Stomach (tissue), 9 donors: ENCODE results near the gene UBR2. TPM values are rescaled to one million over a fixed set of nuclear protein-coding genes. Genes with fewer than 3 reads are reported as not detected.
"Not testable (repeated sequence)": the region's sequence is repeated elsewhere in the genome, so short reads cannot be mapped to it uniquely, and the experiment has no call there.

ENCODE experiments used
- DNase-seq, 2 donors: peaks; one replicate each; pipeline versions ENCODE4 v3.0.0 to v3.0.0-alpha.2; 2013 to 2019
- H3K27ac ChIP-seq, 5 donors: fragments of 200-600 bp in 4 of 5; sonication (generic) in 4 of 5; one replicate each; pipeline ENCODE4 v1.5.1; 2013 to 2019; ENCODE audit warnings: mild to moderate bottlenecking in 1 of 5, moderate library complexity in 1 of 5
- H3K27me3 ChIP-seq, 3 donors: fragments of 200-600 bp; sonication (generic); one replicate each; pipeline ENCODE4 v1.5.1; 2017 to 2019; ENCODE audit warnings: mixed run types in 1 of 3
- H3K36me3 ChIP-seq, 4 donors: fragments of 200-600 bp; sonication (generic); 1 replicate in 3 of 4; 2 replicates in 1 of 4; pipeline ENCODE4 v1.5.1; 2016 to 2019
- H3K4me1 ChIP-seq, 4 donors: fragments of 200-600 bp; sonication (generic); one replicate each; pipeline ENCODE4 v1.5.1; 2016 to 2019
- H3K4me3 ChIP-seq, 4 donors: fragments of 200-600 bp; sonication (generic) in 3 of 4; one replicate each; pipeline ENCODE4 v1.5.1; 2016 to 2019; ENCODE audit warnings: mild to moderate bottlenecking in 1 of 4
- H3K9me3 ChIP-seq, 4 donors: fragments of 200-600 bp; sonication (generic); one replicate each; pipeline ENCODE4 v1.5.1; 2016 to 2019
- CTCF ChIP-seq, 7 experiments: fragments of 450-650 bp in 4 of 7; fragments of 200-600 bp in 3 of 7; sonication (generic) in 3 of 7; IDR thresholded peaks; one replicate each; pipeline ENCODE4 v1.5.1; 2016 to 2019; ENCODE audit warnings: antibody characterized with exemption in 7 of 7, control low read depth in 2 of 7, mild to moderate bottlenecking in 1 of 7
- EP300 ChIP-seq: sonication (generic); formaldehyde crosslinking; IDR thresholded peaks from one replicate; pipeline ENCODE4 v1.6.1; 2017; ENCODE audit warnings: antibody characterized with exemption
- POLR2A ChIP-seq, 4 donors: fragments of 450-650 bp; IDR thresholded peaks; one replicate each; pipeline ENCODE4 v1.6.1; 2016; ENCODE audit warnings: antibody characterized with exemption in 4 of 4, control low read depth in 2 of 4, mild to moderate bottlenecking in 1 of 4, moderate library complexity in 1 of 4
- POLR2AphosphoS5 ChIP-seq, 3 donors: sonication (generic); formaldehyde crosslinking; IDR thresholded peaks; one replicate each; pipeline ENCODE4 v1.6.1; 2016; ENCODE audit warnings: antibody characterized with exemption in 3 of 3
- WGBS, 5 donors: extraction: QIAGEN DNeasy Blood & Tissue Kit in 3 of 5; methylation state at CpG; one replicate each; pipeline versions ENCODE4 v1.1.5 to v1.1.7; 2013 to 2018; 5-methylcytosine and 5-hydroxymethylcytosine counted together
- intact Hi-C: fragments of 100-400 bp; cut with DNase I; formaldehyde crosslinking; loops from one replicate; pipeline ENCODE4 v1.15.1; 2023; ENCODE audit warnings: low total_unique reads
- polyA plus RNA-seq, 3 donors: library from polyadenylated mRNA; stranded (reverse); fragments of 200-250 nt; gene quantifications; one replicate each; pipeline ENCODE4 v1.2.3, GENCODE V29; 2013
- total RNA-seq, 5 donors: library from RNA; depleted of rRNA; stranded (reverse); fragments of >200 nt; gene quantifications; one replicate each; pipeline versions ENCODE4 v1.1.0 to v1.2.3, GENCODE V29; 2014 to 2016
- donor health status: healthy with polysubstance abuse.
- donor health status: Bipolar disorder and iron deficiency.
- donor health status: healthy.

Gene UBR2
- total and polyA plus RNA-seq, 8 donors, result 5.1 to 57.1 (median 19.8) TPM

- no peaks in the 10 kb centered on the region for H3K9me3 ChIP-seq
- DNase-seq, result peak in 1 of 2 donors; percentile 71
- peaks cover 0 to 8% (median 0%) of the 10 kb centered on the region in 4 donors for H3K4me1 ChIP-seq
- no peak overlapping the region for H3K27ac ChIP-seq
- no peak for TF ChIP-seq CTCF (IDR thresholded peaks at IDR 0.05)
- no peak for TF ChIP-seq POLR2A (IDR thresholded peaks at IDR 0.05)
- no peak for TF ChIP-seq POLR2AphosphoS5 (IDR thresholded peaks at IDR 0.05)
- TF ChIP-seq EP300, result no peak
- peaks cover 0 to 3% (median 0%) of the 10 kb centered on the region in 3 donors for H3K27me3 ChIP-seq
- intact Hi-C loops, result no loop called here
- 76 to 90% (median 86%) methylated on average over 4 of the region's 4 CpGs for WGBS, 5 donors
- H3K36me3 ChIP-seq, result no peaks in the 10 kb centered on the region
- no peak overlapping the region for H3K4me3 ChIP-seq
Observed at GRCh38 chr6:42556462-42556861, 7.4 kb upstream of the UBR2 start.

GRCh38 chr6:42559276-42559675 lies 4.6 kb upstream of the UBR2 start:
- intact Hi-C loops, H3K27me3 ChIP-seq, H3K4me3 ChIP-seq, H3K27ac ChIP-seq, H3K36me3 ChIP-seq, DNase-seq, H3K4me1 ChIP-seq, H3K9me3 ChIP-seq: not testable (repeated sequence)
- 78 to 88% (median 86%) methylated on average over 6 of the region's 6 CpGs for WGBS, 5 donors

- no peak overlapping the region for H3K27ac ChIP-seq
- H3K4me1 ChIP-seq, result peaks cover 2 to 28% (median 17%) of the 10 kb centered on the region in 4 donors
- no peaks in the 10 kb centered on the region for H3K27me3 ChIP-seq
- intact Hi-C loops, result no loop called here
- H3K36me3 ChIP-seq, result no peaks in the 10 kb centered on the region
- H3K9me3 ChIP-seq, result no peaks in the 10 kb centered on the region
- no peak for TF ChIP-seq EP300
- no peak for TF ChIP-seq POLR2AphosphoS5 (IDR thresholded peaks at IDR 0.05)
- TF ChIP-seq POLR2A (IDR thresholded peaks at IDR 0.05), result no peak
- TF ChIP-seq CTCF (IDR thresholded peaks at IDR 0.05), result no peak
- no peak for DNase-seq
- H3K4me3 ChIP-seq, result no peak overlapping the region
- 58 to 90% (median 67%) methylated on average over 3 of the region's 3 CpGs for WGBS, 5 donors
Observed at GRCh38 chr6:42561986-42562385, 1.8 kb upstream of the UBR2 start.

GRCh38 chr6:42562788-42563405 lies 932 bp upstream of the UBR2 start:
- no peak for DNase-seq
- Histone ChIP-seq H3K4me3 (no peak overlapping the region), H3K36me3 (no peaks in the 10 kb centered on the region), H3K27ac (no peak overlapping the region), H3K9me3 (no peaks in the 10 kb centered on the region), H3K27me3 (no peaks in the 10 kb centered on the region), H3K4me1 (peaks cover 8 to 38% (median 25%) of the 10 kb centered on the region in 4 donors)
- intact Hi-C loops, result no loop called here
- TF ChIP-seq EP300 (no peak), CTCF (IDR thresholded peaks at IDR 0.05) (no peak), POLR2AphosphoS5 (IDR thresholded peaks at IDR 0.05) (no peak), POLR2A (IDR thresholded peaks at IDR 0.05) (no peak)
- WGBS, 5 donors, result 51 to 63% (median 57%) methylated on average over 6 of the region's 6 CpGs

GRCh38 chr6:42564506-42564825 lies 637 bp downstream of the UBR2 start:
- no peaks in the 10 kb centered on the region for H3K9me3 ChIP-seq
- peak in 1 of 2 donors; percentile 55 for DNase-seq
- no peaks in the 10 kb centered on the region for H3K36me3 ChIP-seq
- H3K27ac ChIP-seq, result peak overlapping the region; percentile 95 to 99 (median 98)
- intact Hi-C loops, result no loop called here
- WGBS, 5 donors, result 0 to 1% (median 0%) methylated on average over 11 of the region's 11 CpGs
- peaks cover 15 to 53% (median 34%) of the 10 kb centered on the region in 4 donors for H3K4me1 ChIP-seq
- H3K4me3 ChIP-seq, result peak overlapping the region; percentile 90 to 94 (median 93)
- H3K27me3 ChIP-seq, result no peaks in the 10 kb centered on the region
- TF ChIP-seq CTCF (IDR thresholded peaks at IDR 0.05), result no peak
- no peak for TF ChIP-seq POLR2AphosphoS5 (IDR thresholded peaks at IDR 0.05)
- TF ChIP-seq EP300, result no peak
- TF ChIP-seq POLR2A (IDR thresholded peaks at IDR 0.05), result no peak
